Subcutaneous abdominal adipose tissue (tissue), 5 donors: ENCODE data around the gene DCAF7.

Source experiments
- H3K27ac ChIP-seq: one replicate; pipeline ENCODE4 v1.7.0; 2013; ENCODE audit warnings: low read depth, mild to moderate bottlenecking, inconsistent platforms, low read length, moderate library complexity
- H3K27me3 ChIP-seq, 5 donors: one replicate each; pipeline ENCODE4 v1.7.0; 2013; ENCODE audit warnings: low read length in 5 of 5, inconsistent platforms in 1 of 5; ENCODE audit not compliant: control insufficient read depth in 5 of 5, insufficient read depth in 4 of 5
- H3K36me3 ChIP-seq, 5 donors: one replicate each; pipeline ENCODE4 v1.7.0; 2013; ENCODE audit warnings: low read length in 5 of 5; ENCODE audit not compliant: control insufficient read depth in 5 of 5, insufficient read depth in 5 of 5
- H3K4me1 ChIP-seq, 5 donors: one replicate each; pipeline ENCODE4 v1.7.0; 2013; ENCODE audit warnings: low read length in 5 of 5, mild to moderate bottlenecking in 3 of 5, moderate library complexity in 1 of 5; ENCODE audit not compliant: control insufficient read depth in 5 of 5, insufficient read depth in 5 of 5
- H3K4me3 ChIP-seq, 5 donors: one replicate each; pipeline ENCODE4 v1.7.0; 2013; ENCODE audit warnings: low read length in 5 of 5, low read depth in 1 of 5
- H3K9ac ChIP-seq, 5 donors: one replicate each; pipeline ENCODE4 v1.7.0; 2013; ENCODE audit warnings: low read length in 5 of 5, mild to moderate bottlenecking in 4 of 5, moderate library complexity in 3 of 5
- H3K9me3 ChIP-seq, 5 donors: one replicate each; pipeline ENCODE4 v1.7.0; 2013; ENCODE audit warnings: low read length in 5 of 5; ENCODE audit not compliant: control insufficient read depth in 5 of 5
- donor health status: healthy.
- donor health status: healthy.
- donor health status: healthy.
- donor health status: healthy.
- donor health status: healthy.

DCAF7 gene

DNA sequence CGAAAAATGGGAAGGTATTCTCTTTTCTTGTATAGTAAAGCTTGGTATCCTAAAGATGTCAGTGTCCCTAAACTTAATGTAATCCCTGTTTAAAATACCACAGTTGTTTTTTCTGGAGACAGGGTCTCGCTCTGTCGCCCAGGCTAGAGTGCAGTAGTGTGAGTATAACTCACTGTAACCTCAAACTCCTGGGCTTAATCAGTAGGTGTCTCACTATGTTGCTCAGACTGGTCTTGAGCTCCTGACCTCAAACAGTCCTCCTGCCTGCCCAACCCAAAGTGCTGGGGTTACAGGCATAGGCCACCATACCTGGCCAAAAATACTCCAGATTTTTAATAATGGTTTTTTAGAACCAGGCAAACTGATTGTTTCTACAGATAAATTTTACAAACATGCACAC lies 8.2 kb downstream of the DCAF7 start:
- Histone ChIP-seq H3K9ac (no peak overlapping the region), H3K9me3 (no peaks in the 10 kb centered on the region), H3K4me1 (peaks cover 0 to 15% (median 4%) of the 10 kb centered on the region in 5 donors), H3K27me3 (no peaks in the 10 kb centered on the region), H3K36me3 (no peaks in the 10 kb centered on the region), H3K27ac (no peak overlapping the region), H3K4me3 (no peak overlapping the region)

DNA sequence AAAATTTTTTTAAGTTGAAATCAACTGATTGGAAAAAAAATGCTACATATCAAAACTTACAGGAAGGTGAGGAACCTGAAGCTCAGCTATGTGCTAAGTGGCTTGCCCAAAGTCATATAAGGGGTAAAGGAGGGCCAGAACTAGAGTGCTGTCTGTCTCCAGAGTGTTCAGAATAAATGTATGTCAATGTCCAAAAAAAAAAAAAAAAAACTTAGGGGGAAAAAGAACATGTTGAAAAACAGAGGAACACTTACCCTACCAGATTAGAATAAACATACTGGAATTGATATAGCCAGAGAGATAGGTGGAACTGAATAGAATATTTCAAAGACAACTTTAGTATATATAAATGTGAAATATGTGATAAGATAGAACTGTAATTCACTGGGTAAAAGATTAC lies 11.5 kb downstream of the DCAF7 start:
- no peak overlapping the region for H3K4me3 ChIP-seq

DNA sequence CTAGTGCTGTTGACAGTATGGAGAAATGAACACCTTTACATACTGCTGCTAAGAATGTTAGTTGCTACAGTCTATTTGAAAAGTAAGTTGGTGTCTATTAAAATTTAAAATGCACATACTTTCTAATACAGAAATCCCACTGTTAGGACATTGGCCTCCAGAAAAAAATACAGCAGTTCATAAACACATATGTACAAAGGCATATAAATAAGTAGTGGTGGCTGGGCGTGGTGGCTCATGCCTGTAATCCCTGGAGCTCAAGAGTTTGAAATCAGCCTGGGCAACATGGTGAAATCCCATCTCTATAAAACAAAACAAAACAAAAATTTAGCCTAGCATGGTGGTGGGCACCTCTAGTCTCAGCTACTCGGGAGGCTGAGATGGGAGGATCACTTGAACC lies 13.1 kb downstream of the DCAF7 start:
- Histone ChIP-seq H3K4me1 (peaks cover 0 to 11% (median 0%) of the 10 kb centered on the region in 5 donors), H3K4me3 (no peak overlapping the region), H3K27me3 (no peaks in the 10 kb centered on the region), H3K9me3 (no peaks in the 10 kb centered on the region), H3K36me3 (no peaks in the 10 kb centered on the region), H3K9ac (no peak overlapping the region), H3K27ac (no peak overlapping the region)

More for the DNA sequence above, 11.5 kb downstream of the DCAF7 start:
- no peaks in the 10 kb centered on the region for H3K27me3 ChIP-seq
- no peaks in the 10 kb centered on the region for H3K9me3 ChIP-seq
- H3K4me1 ChIP-seq: peaks cover 0 to 11% (median 0%) of the 10 kb centered on the region in 5 donors
- H3K36me3 ChIP-seq: no peaks in the 10 kb centered on the region
- no peak overlapping the region for H3K27ac ChIP-seq
- H3K9ac ChIP-seq: no peak overlapping the region

DNA sequence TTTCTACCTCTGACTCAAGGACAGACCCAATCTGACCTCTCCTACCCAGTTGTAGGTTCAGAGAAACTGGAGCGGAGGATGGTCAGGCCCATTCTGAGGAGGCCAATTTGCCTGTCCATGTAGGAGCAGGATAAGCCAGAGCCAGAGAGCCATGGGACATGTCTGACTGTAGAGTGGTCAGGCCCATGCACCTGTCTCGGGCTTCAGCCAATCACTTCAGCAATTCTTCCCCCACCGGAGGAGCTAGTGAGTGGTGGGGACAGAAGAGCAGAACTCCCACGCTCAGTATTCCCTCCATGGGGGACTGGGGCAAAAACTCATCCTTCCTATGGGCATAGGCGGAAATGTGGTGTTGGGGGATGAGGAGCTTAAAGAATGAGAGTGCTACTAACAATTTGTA lies 14.3 kb downstream of the DCAF7 start:
- H3K36me3 ChIP-seq: peaks cover 0 to 2% (median 0%) of the 10 kb centered on the region in 5 donors
- H3K27me3 ChIP-seq: no peaks in the 10 kb centered on the region
- peaks cover 0 to 11% (median 0%) of the 10 kb centered on the region in 5 donors for H3K4me1 ChIP-seq
- no peak overlapping the region for H3K4me3 ChIP-seq
- no peaks in the 10 kb centered on the region for H3K9me3 ChIP-seq
- no peak overlapping the region for H3K9ac ChIP-seq
- no peak overlapping the region for H3K27ac ChIP-seq

DNA sequence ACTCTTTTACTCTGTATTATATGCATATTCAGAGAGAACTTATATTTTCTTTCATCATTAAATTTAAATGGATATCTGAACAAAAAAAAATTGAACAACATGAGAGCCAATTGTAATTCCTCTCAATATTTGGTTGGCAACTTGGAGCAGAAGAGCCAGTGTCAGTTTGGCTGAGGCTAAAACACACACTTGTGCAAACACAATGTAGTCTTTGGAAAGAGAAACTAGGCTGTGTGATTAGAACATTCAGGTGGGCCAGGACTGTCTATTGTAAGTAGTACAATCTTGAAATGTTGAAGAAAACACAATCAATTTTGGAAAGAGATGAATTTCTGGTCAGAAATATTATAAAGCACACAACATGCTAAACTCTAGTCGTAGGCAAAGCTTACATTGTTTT lies 17.0 kb downstream of the DCAF7 start:
- Histone ChIP-seq H3K27me3 (no peaks in the 10 kb centered on the region), H3K27ac (no peak overlapping the region), H3K9me3 (no peaks in the 10 kb centered on the region), H3K36me3 (peaks cover 0 to 2% (median 0%) of the 10 kb centered on the region in 5 donors), H3K4me3 (no peak overlapping the region), H3K4me1 (peaks cover 0 to 5% (median 0%) of the 10 kb centered on the region in 5 donors), H3K9ac (no peak overlapping the region)

DNA sequence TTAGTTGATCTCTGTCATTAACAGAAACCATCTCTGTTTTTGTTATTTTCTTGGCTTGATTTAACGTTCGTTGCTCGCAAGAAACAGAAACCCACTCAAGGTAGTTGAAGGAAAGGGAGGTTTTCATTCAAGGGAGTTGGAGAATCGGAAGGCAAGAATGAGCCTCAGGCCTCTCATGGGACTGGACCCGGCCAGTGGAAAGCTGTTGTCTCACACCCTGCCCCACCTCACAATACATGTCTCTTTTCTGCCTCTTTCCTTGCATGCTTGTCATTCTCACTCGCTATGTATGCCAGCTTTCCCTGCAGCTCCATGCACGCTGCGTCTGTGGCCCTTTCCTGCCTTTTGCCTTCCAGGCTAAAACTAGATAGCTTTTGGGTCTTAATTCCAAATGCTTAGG lies 18.3 kb downstream of the DCAF7 start:
- Histone ChIP-seq H3K4me3 (no peak overlapping the region), H3K9me3 (no peaks in the 10 kb centered on the region), H3K36me3 (peaks cover 0 to 2% (median 0%) of the 10 kb centered on the region in 5 donors), H3K27me3 (no peaks in the 10 kb centered on the region), H3K9ac (no peak overlapping the region), H3K4me1 (no peaks in the 10 kb centered on the region), H3K27ac (no peak overlapping the region)

DNA sequence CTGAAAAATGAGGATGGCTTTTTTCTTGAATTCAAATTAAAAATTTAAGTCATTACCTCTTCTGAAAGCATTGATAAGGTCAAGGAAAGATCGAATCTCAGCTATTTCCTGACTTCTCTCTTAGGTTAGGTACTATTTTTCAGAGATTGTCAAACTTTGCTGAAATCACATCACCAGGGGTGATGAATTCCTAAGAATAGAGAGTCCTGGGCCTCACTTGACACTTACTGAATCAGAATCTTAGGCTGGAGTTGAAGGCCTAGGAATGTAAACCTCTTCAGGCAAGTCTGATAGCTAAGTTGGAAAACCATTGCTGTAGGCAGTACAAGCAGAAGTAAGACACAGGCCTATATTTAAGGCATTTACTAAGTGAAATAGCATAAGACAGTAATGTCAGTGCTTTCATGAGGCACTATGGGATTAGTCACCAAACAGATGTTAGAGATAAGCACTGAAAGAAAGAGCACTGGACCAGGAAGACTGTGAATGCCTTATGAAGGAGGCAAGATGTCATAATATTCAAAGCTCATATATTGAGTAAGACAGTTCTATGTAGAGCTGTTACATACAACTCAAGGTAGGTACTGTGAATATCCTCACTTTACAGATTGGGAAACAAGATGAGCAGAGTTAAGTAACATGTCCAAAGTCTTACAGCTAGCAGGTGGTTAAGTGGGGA lies 21.5 kb downstream of the DCAF7 start:
- no peaks in the 10 kb centered on the region for H3K9me3 ChIP-seq
- H3K36me3 ChIP-seq: peaks cover 0 to 2% (median 0%) of the 10 kb centered on the region in 5 donors
- no peak overlapping the region for H3K27ac ChIP-seq
- no peak overlapping the region for H3K9ac ChIP-seq
- no peaks in the 10 kb centered on the region for H3K27me3 ChIP-seq
- H3K4me1 ChIP-seq: no peaks in the 10 kb centered on the region
- no peak overlapping the region for H3K4me3 ChIP-seq

DNA sequence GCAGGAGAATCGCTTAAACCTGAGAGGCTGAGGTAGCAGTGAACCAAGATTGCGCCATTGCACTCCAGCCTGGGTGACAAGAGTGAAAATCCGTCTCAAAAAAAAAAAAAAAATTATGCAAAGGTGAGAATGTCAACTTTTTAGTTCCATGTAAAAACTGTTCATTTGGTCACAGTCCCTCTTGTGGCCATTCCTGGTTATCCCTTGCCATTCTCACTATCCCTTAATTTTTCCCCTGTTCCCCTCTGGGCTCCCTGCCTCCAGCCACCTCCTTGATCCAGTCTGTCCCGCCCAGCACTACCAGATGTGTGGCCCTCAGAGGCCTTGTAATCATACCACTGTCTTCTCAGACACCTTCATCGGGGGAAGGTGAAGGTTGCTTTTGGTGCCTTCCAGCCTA lies 23.4 kb downstream of the DCAF7 start:
- H3K4me3 ChIP-seq: no peak overlapping the region
- no peak overlapping the region for H3K9ac ChIP-seq
- peaks cover 0 to 5% (median 0%) of the 10 kb centered on the region in 5 donors for H3K36me3 ChIP-seq
- H3K9me3 ChIP-seq: no peaks in the 10 kb centered on the region
- H3K27me3 ChIP-seq: no peaks in the 10 kb centered on the region
- no peak overlapping the region for H3K27ac ChIP-seq
- no peaks in the 10 kb centered on the region for H3K4me1 ChIP-seq

DNA sequence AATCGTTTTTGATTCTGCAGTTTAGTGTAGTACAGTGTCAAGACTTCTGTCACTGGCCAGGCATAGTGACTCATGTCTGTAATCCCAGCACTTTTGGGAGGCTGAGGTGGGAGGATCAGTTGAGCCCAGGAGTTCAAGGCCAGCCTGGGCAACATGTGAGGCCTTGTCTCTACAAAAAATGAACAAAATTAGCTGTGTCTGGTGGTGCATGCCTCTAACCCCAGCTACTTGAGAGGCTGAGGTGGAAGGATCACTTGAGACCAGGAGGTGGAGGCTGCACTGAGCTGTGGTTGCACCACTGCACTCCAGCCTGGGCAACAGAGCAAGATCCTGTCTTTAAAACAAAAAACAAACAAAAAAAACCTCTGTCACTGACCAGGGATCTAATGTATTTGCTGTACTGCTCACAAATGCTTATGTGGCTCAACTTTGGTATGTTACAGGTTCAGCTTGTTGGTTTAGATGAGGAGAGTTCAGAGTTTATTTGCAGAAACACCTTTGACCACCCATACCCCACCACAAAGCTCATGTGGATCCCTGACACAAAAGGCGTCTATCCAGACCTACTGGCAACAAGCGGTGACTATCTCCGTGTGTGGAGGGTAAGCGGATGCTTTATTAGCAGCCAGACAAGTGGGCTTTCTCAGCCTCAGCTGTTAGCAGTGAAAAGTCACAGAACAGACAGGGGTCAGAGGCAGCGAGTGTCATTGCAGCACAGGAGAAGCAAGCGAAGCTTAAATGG lies 27.9 kb downstream of the DCAF7 start:
- Histone ChIP-seq H3K36me3 (peaks cover 13 to 43% (median 29%) of the 10 kb centered on the region in 5 donors), H3K9ac (no peak overlapping the region), H3K27me3 (no peaks in the 10 kb centered on the region), H3K9me3 (no peaks in the 10 kb centered on the region), H3K27ac (no peak overlapping the region), H3K4me1 (peaks cover 0 to 17% (median 0%) of the 10 kb centered on the region in 5 donors), H3K4me3 (no peak overlapping the region)

DNA sequence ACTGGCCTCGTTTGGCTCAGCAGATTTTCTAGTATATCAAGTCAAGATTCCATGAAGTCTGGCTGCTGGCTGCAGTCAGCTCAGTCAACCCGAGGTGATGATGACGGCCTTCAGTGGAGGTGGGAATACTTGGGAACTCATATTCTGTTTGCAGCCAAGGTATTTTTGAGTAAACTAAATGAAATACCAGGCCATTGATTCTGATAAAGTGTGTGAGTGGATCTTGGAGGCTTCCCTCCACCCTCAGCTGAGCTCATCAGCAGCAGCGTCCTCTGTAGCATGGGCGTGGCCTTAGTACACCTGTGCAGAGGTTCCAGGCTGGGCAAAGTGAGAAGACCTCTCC lies 28.5 kb downstream of the DCAF7 start:
- H3K36me3 ChIP-seq: peaks cover 13 to 48% (median 35%) of the 10 kb centered on the region in 5 donors
- H3K9me3 ChIP-seq: no peaks in the 10 kb centered on the region
- H3K4me1 ChIP-seq: peaks cover 0 to 17% (median 0%) of the 10 kb centered on the region in 5 donors
- no peak overlapping the region for H3K9ac ChIP-seq
- H3K27ac ChIP-seq: no peak overlapping the region
- H3K27me3 ChIP-seq: no peaks in the 10 kb centered on the region
- H3K4me3 ChIP-seq: no peak overlapping the region
